ENCODE data around the gene TRIM13. TPM values are rescaled to one million over a fixed set of nuclear protein-coding genes. Genes with fewer than 3 reads are reported as not detected.
"Not testable (repeated sequence)": the region's sequence is repeated elsewhere in the genome, so short reads cannot be mapped to it uniquely, and the experiment has no call there.

TRIM13 gene
- total and polyA plus RNA-seq, 2 of the 8 experiments (the other 6 are each of a cell fraction or from before 2014, with no cell fraction given), result 21.2 to 31.5 TPM

- TF ChIP-seq KDM1A (IDR thresholded peaks at IDR 0.05; ENCODE audit: borderline replicate concordance, low read length) (0 out of 2 replicates have a peak, but pooled peaks have one; percentile 12), MAFK (IDR thresholded peaks at IDR 0.05; ENCODE audit: low read depth, low read length) (no peak), PHF8 (conservative IDR thresholded peaks at IDR 0.05; ENCODE audit: low read depth, low read length) (peak; percentile 88), ASH2L (IDR thresholded peaks at IDR 0.05; ENCODE audit: low read length) (peak; percentile 95), JUN (IDR thresholded peaks at IDR 0.05; ENCODE audit: low read depth, low read length) (no peak), POLR2AphosphoS5 (IDR thresholded peaks at IDR 0.05; ENCODE audit: low read depth, low read length) (peak; percentile 90), BCL11A (IDR thresholded peaks at IDR 0.05; ENCODE audit: low read depth in 2 of 2, low read length in 2 of 2) (no peak), ZNF274 (IDR thresholded peaks at IDR 0.05; ENCODE audit: borderline replicate concordance, extremely low read depth, low read length) (no peak), BRCA1 (IDR thresholded peaks at IDR 0.05; ENCODE audit: low read depth, low read length) (no peak)
Measured at GRCh38 chr13:49996951-49997895, at the start of gene TRIM13 (continued).

- H3K9ac ChIP-seq (replicated peaks in 1 of 4; ENCODE audit: extremely low read depth in 1 of 4, low read depth in 3 of 4, low read length in 3 of 4); FAIRE-seq; H4K91ac ChIP-seq (replicated peaks; ENCODE audit: insufficient read length, low read length); H3K27ac ChIP-seq (ENCODE audit: low read depth, low read length); H3K4me2 ChIP-seq (ENCODE audit: insufficient read depth in 1 of 2, low read depth in 2 of 2, low read length in 2 of 2); H2BK5ac ChIP-seq (ENCODE audit: low read depth, low read length); H3K4me3 ChIP-seq (ENCODE audit: extremely low read depth in 1 of 4, insufficient read depth in 2 of 4, low read depth in 3 of 4, low read length in 4 of 4); H4K8ac ChIP-seq (ENCODE audit: extremely low read depth, insufficient read depth, low read length); H3K36me3 ChIP-seq (ENCODE audit: control insufficient read depth in 2 of 4, insufficient read depth in 4 of 4, low read length in 3 of 4); POLR2A ChIA-PET (ENCODE audit: partially characterized antibody); H3K27me3 ChIP-seq (replicated peaks in 1 of 4; ENCODE audit: control insufficient read depth in 3 of 4, extremely low read depth in 1 of 4, insufficient read depth in 3 of 4, low read length in 3 of 4); H3K4ac ChIP-seq (replicated peaks; ENCODE audit: insufficient read length, low read depth, low read length); H2BK12ac ChIP-seq (ENCODE audit: low read depth, low read length); H2BK15ac ChIP-seq (ENCODE audit: low read length); H3K79me1 ChIP-seq (ENCODE audit: low read depth, low read length); H2BK20ac ChIP-seq (ENCODE audit: low read length); H3K14ac ChIP-seq (ENCODE audit: insufficient read length); H3K56ac ChIP-seq (replicated peaks; ENCODE audit: insufficient read length, low read depth, low read length); H3K18ac ChIP-seq (ENCODE audit: extremely low read depth, low read length); H3K23ac ChIP-seq (ENCODE audit: insufficient read length); H4K20me1 ChIP-seq (replicated peaks in 1 of 2; ENCODE audit: control insufficient read depth in 1 of 2, insufficient read depth in 2 of 2, low read length in 2 of 2); H2AK5ac ChIP-seq (ENCODE audit: low read depth, low read length); H3K79me2 ChIP-seq (ENCODE audit: control insufficient read depth in 1 of 2, insufficient read depth in 2 of 2, low read length in 2 of 2); H3K23me2 ChIP-seq (ENCODE audit: low read depth, low read length); DNase-seq (ENCODE audit: low read depth in 1 of 2, low spot score in 2 of 2); H3K4me1 ChIP-seq (replicated peaks in 1 of 4; ENCODE audit: control insufficient read depth in 3 of 4, insufficient read depth in 4 of 4, low read length in 3 of 4); H3K9me3 ChIP-seq (ENCODE audit: insufficient read depth in 2 of 2, low read depth in 1 of 2, low read length in 1 of 2); H2AFZ ChIP-seq (ENCODE audit: low read length); H4K5ac ChIP-seq (ENCODE audit: insufficient read length, low read depth, low read length); H2BK120ac ChIP-seq (replicated peaks; ENCODE audit: low read depth, low read length): not testable (repeated sequence)
- 88% methylated on average over 5 of the region's 6 CpGs; no CpG with 5 or more reads in 1 of the 2 experiments for WGBS, 2 experiments (ENCODE audit: extremely low coverage in 1 of 2, insufficient coverage in 1 of 2, insufficient read length in 1 of 2, insufficient replicate concordance in 2 of 2, low coverage in 1 of 2, low lambda C conversion rate in 2 of 2, missing lambda C conversion rate in 1 of 2)
- CTCF ChIA-PET (ENCODE audit: partially characterized antibody), result interaction anchor here (1.3 to 1.6 kb wide), 2 partner anchors 10 to 13 kb away, joined by 4 to 5 read pairs; partner anchors contain the start of gene SPRYD7
Measured at GRCh38 chr13:49948777-49949270, 48.0 kb upstream of the TRIM13 start.
